CD14-positive monocyte (primary cell): Measurements from ENCODE around the gene ZNF382. TPM values are rescaled to one million over a fixed set of nuclear protein-coding genes. Genes with fewer than 3 reads are reported as not detected.

Experiments used
- DNase-seq, 3 donors: peaks; one replicate each; pipeline ENCODE4 v3.0.0-alpha.2; 2011 to 2022
- H2AFZ ChIP-seq: 2 replicates; pipeline ENCODE4 v1.6.0; 2012; ENCODE audit warnings: mild to moderate bottlenecking, low read depth, low read length, inconsistent platforms; ENCODE audit not compliant: insufficient read depth, poor library complexity, severe bottlenecking
- H3K27ac ChIP-seq, 2 donors: 1 replicate in 1 of 2; 2 replicates in 1 of 2; pipeline ENCODE4 v1.5.1; 2012 to 2013; ENCODE audit warnings: low read length in 2 of 2, control low read depth in 1 of 2, inconsistent platforms in 1 of 2, low read depth in 1 of 2, mild to moderate bottlenecking in 1 of 2
- H3K27me3 ChIP-seq, 2 donors: one replicate each; pipeline versions ENCODE4 v1.6.0 to v1.6.1; 2011 to 2013; ENCODE audit warnings: low read length in 2 of 2; ENCODE audit not compliant: control insufficient read depth in 2 of 2, insufficient read depth in 2 of 2
- H3K36me3 ChIP-seq, 2 donors: replicated peaks in 1 of 2; 1 replicate in 1 of 2; 2 replicates in 1 of 2; pipeline versions ENCODE4 v1.5.1 to v1.6.1; 2012 to 2013; ENCODE audit warnings: low read length in 2 of 2, control low read depth in 1 of 2, inconsistent platforms in 1 of 2, mild to moderate bottlenecking in 1 of 2; ENCODE audit not compliant: insufficient read depth in 2 of 2, control insufficient read depth in 1 of 2
- H3K4me1 ChIP-seq, 2 donors: 1 replicate in 1 of 2; 2 replicates in 1 of 2; pipeline versions ENCODE4 v1.5.1 to v1.6.1; 2012 to 2013; ENCODE audit warnings: low read length in 2 of 2, control low read depth in 1 of 2, inconsistent platforms in 1 of 2, mild to moderate bottlenecking in 1 of 2, moderate library complexity in 1 of 2; ENCODE audit not compliant: insufficient read depth in 2 of 2, control insufficient read depth in 1 of 2
- H3K4me2 ChIP-seq: replicated peaks from 2 replicates; pipeline ENCODE3; 2012; ENCODE audit warnings: low read length, moderate library complexity, mild to moderate bottlenecking; ENCODE audit not compliant: poor library complexity, severe bottlenecking; ENCODE audit errors: extremely low read depth
- H3K4me3 ChIP-seq, 3 experiments: fragments of 200-600 bp in 1 of 3; sonication (generic) in 1 of 3; replicated peaks in 1 of 3; 1 replicate in 2 of 3; 2 replicates in 1 of 3; pipeline ENCODE4 v1.5.1; 2011 to 2013; ENCODE audit warnings: low read length in 3 of 3, mild to moderate bottlenecking in 3 of 3, control low read depth in 2 of 3, low read depth in 2 of 3, inconsistent platforms in 1 of 3, moderate library complexity in 1 of 3
- H3K79me2 ChIP-seq: 2 replicates; pipeline ENCODE4 v1.6.0; 2012; ENCODE audit warnings: mild to moderate bottlenecking, control low read depth, inconsistent platforms, low read length, moderate library complexity; ENCODE audit not compliant: insufficient read depth
- H3K9ac ChIP-seq: 2 replicates; pipeline ENCODE4 v1.6.0; 2017; ENCODE audit warnings: low read length, mild to moderate bottlenecking; ENCODE audit not compliant: insufficient read depth, poor library complexity, severe bottlenecking
- H3K9me3 ChIP-seq, 2 donors: replicated peaks in 1 of 2; 1 replicate in 1 of 2; 2 replicates in 1 of 2; pipeline versions ENCODE4 v1.5.1 to v1.6.1; 2012 to 2013; ENCODE audit warnings: low read length in 2 of 2, control low read depth in 1 of 2; ENCODE audit not compliant: control insufficient read depth in 1 of 2, insufficient read depth in 1 of 2
- H4K20me1 ChIP-seq: 2 replicates; pipeline ENCODE4 v1.6.0; 2012; ENCODE audit warnings: mild to moderate bottlenecking, low read length, control low read depth, moderate library complexity; ENCODE audit not compliant: insufficient read depth
- H3K27ac Mint-ChIP-seq, 7 donors: one replicate each; pipeline ENCODE4 v1.8.0; 2020; ENCODE audit warnings: mild to moderate bottlenecking in 7 of 7, mixed read lengths in 7 of 7, moderate library complexity in 6 of 7, inconsistent platforms in 2 of 7
- H3K27me3 Mint-ChIP-seq, 3 donors: one replicate each; pipeline ENCODE4 v1.8.0; 2021 to 2022; ENCODE audit warnings: low read depth in 3 of 3, mild to moderate bottlenecking in 3 of 3, mixed read lengths in 3 of 3, moderate library complexity in 3 of 3, inconsistent platforms in 1 of 3
- H3K36me3 Mint-ChIP-seq, 2 donors: one replicate each; pipeline ENCODE4 v1.8.0; 2020; ENCODE audit warnings: mixed read lengths in 2 of 2, inconsistent platforms in 1 of 2, mild to moderate bottlenecking in 1 of 2
- H3K4me1 Mint-ChIP-seq: one replicate; pipeline ENCODE4 v1.8.0; 2020; ENCODE audit warnings: mild to moderate bottlenecking, mixed read lengths
- H3K4me3 Mint-ChIP-seq, 2 donors: one replicate each; pipeline ENCODE4 v1.8.0; 2020; ENCODE audit warnings: mild to moderate bottlenecking in 2 of 2, mixed read lengths in 2 of 2, moderate library complexity in 1 of 2
- H3K9me3 Mint-ChIP-seq, 7 donors: one replicate each; pipeline ENCODE4 v1.8.0; 2020 to 2022; ENCODE audit warnings: mixed read lengths in 7 of 7, mild to moderate bottlenecking in 6 of 7, moderate library complexity in 6 of 7, inconsistent platforms in 2 of 7
- WGBS: methylation state at CpG from one replicate; pipeline ENCODE4 v1.1.5; 2013; ENCODE audit warnings: missing lambda C conversion rate; ENCODE audit not compliant: insufficient coverage; 5-methylcytosine and 5-hydroxymethylcytosine counted together
- intact Hi-C, 2 donors: fragments of 100-400 bp; cut with micrococcal nuclease; formaldehyde crosslinking; loops; one replicate each; pipeline versions ENCODE4 v1.15.0 to v1.15.1; 2023
- polyA plus RNA-seq, 3 donors: library from polyadenylated mRNA; depleted of rRNA in 1 of 3; unstranded in 2 of 3; stranded (reverse) in 1 of 3; fragments of 300-500 nt in 2 of 3; fragments of >200 nt in 1 of 3; fragmentation: Illumina TruSeq in 2 of 3; gene quantifications; 1 replicate in 2 of 3; 2 replicates in 1 of 3; pipeline ENCODE4 v1.2.3, GENCODE V29; 2012 to 2021
- TF ChIP-seq, protein P1 (sequence below): fragments of 200-600 bp; IDR thresholded peaks from one replicate; pipeline ENCODE4 v1.8.0; 2022; ENCODE audit warnings: antibody characterized with exemption, mild to moderate bottlenecking

Gene ZNF382
- polyA plus RNA-seq, 3 donors, result 0.37 to 0.63 TPM; not detected in 1

- peaks cover 44 to 62% of the 10 kb centered on the region in 2 donors for H3K36me3 Mint-ChIP-seq
- H3K79me2 ChIP-seq, result peaks cover 19% of the 10 kb centered on the region
These were observed 32.5 kb upstream of the ZNF382 start for GRCh38 chr19:36572593-36573019.

More at GRCh38 chr19:36572593-36573019, 32.5 kb upstream of the ZNF382 start:
- peak overlapping the region; percentile 84 to 96 (median 94) for H3K27ac Mint-ChIP-seq
- Histone ChIP-seq H3K9ac (peak overlapping the region; percentile 95), H3K4me1 (peaks cover 17 to 21% of the 10 kb centered on the region in 2 donors), H3K36me3 (peaks cover 12 to 46% of the 10 kb centered on the region in 2 donors), H2AFZ (peak overlapping the region; percentile 97), H3K27me3 (no peaks in the 10 kb centered on the region), H3K9me3 (peaks cover 42 to 45% of the 10 kb centered on the region in 2 donors), H3K4me2 (peak overlapping the region; percentile 75), H4K20me1 (no peaks in the 10 kb centered on the region), H3K27ac (peak overlapping the region; percentile 45 to 92), H3K4me3 (peak overlapping the region; percentile 65 to 92 (median 76))
- TF ChIP-seq, protein P1, sequence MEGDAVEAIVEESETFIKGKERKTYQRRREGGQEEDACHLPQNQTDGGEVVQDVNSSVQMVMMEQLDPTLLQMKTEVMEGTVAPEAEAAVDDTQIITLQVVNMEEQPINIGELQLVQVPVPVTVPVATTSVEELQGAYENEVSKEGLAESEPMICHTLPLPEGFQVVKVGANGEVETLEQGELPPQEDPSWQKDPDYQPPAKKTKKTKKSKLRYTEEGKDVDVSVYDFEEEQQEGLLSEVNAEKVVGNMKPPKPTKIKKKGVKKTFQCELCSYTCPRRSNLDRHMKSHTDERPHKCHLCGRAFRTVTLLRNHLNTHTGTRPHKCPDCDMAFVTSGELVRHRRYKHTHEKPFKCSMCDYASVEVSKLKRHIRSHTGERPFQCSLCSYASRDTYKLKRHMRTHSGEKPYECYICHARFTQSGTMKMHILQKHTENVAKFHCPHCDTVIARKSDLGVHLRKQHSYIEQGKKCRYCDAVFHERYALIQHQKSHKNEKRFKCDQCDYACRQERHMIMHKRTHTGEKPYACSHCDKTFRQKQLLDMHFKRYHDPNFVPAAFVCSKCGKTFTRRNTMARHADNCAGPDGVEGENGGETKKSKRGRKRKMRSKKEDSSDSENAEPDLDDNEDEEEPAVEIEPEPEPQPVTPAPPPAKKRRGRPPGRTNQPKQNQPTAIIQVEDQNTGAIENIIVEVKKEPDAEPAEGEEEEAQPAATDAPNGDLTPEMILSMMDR, result no peak
- WGBS, result 0% methylated on average over 8 of the region's 11 CpGs
- peaks cover 22% of the 10 kb centered on the region for H3K4me1 Mint-ChIP-seq
- peak in 1 of 3 donors; percentile 59 for DNase-seq
- H3K9me3 Mint-ChIP-seq, result peaks cover 32 to 59% (median 51%) of the 10 kb centered on the region in 7 donors
- H3K4me3 Mint-ChIP-seq, result peak overlapping the region; percentile 93 to 98
- H3K27me3 Mint-ChIP-seq, result peaks cover 0 to 3% (median 0%) of the 10 kb centered on the region in 3 donors
- intact Hi-C loops, result loop anchor here (2.0 to 10.0 kb wide), 7 partner anchors 32 to 202 kb away; partner anchors contain the start of genes ZNF260 (in 2 of the 2), ZNF461 (in 2 of the 2), ZNF850 (in 2 of the 2) and ZFP14 (in 1 of the 2)
